ENCODE data around the gene SLC44A4. TPM values are rescaled to one million over a fixed set of nuclear protein-coding genes. Genes with fewer than 3 reads are reported as not detected.

Gene SLC44A4
- total RNA-seq, 1 experiment from 2014 or later = 3.8 TPM

DNA sequence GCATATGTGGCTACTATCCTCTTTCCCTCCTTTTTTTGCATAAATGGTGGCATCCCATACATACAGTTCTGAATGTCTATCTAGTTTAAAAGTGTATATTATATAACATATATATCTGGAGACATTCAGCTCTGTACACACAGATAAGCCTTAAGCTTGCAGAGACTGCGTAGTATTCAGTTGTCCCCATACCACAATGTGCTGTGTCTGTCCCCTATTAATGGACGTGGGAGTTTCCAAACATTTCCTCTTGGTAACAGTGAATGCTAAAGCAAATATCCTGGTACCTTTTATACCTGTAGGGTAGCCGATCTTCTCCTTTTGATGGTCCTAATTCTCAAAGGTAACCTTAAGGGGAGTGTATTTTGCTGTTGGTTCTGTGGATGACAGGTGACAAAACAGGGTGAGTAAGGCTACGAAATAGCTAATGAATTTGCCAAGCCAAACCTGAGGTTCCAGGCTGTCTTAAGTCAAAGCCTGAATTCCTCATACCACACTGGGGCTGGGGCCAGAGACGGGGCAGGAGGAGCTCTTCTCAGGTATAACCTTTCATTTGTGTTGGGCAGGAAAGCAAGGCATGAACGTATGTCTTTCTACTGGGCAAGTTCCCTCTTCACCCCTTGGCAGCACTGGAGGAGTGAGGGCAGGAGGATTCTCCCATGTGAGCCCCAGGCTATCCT is 41.0 kb upstream of the SLC44A4 start:
- no peaks in the 10 kb centered on the region for H3K79me1 ChIP-seq (ENCODE audit: insufficient read depth, low read depth, low read length, poor library complexity, severe bottlenecking)
- H3K9me3 Mint-ChIP-seq = no peaks in the 10 kb centered on the region
- no peak overlapping the region for H3K4me2 ChIP-seq (ENCODE audit: insufficient read depth, insufficient read length, low read length)
- no peak overlapping the region for H4K5ac ChIP-seq (ENCODE audit: insufficient read length, low read depth, low read length)
- H3K27ac ChIP-seq (ENCODE audit: insufficient read length, low read depth, low read length) = no peak overlapping the region
- no peak overlapping the region for H2BK12ac ChIP-seq (ENCODE audit: insufficient read length, low read depth, low read length)
- no peak overlapping the region for H4K8ac ChIP-seq (replicated peaks; ENCODE audit: insufficient read length, low read depth, low read length)
- no peak for DNase-seq
- no peak overlapping the region for H3T11ph ChIP-seq (ENCODE audit: low read length)
- no peak overlapping the region for H2BK120ac ChIP-seq (ENCODE audit: low read depth, low read length, poor library complexity, severe bottlenecking)
- no peak overlapping the region for H2BK20ac ChIP-seq (ENCODE audit: low read depth, low read length, poor library complexity, severe bottlenecking)
- no peak overlapping the region; the same call in 1 of the 2 replicates for H3K14ac ChIP-seq (ENCODE audit: insufficient read depth, low read length)
- H4K91ac ChIP-seq (ENCODE audit: insufficient read length, low read depth, low read length) = no peak overlapping the region
- H3K36me3 Mint-ChIP-seq (ENCODE audit: insufficient read depth in 1 of 3, low read depth in 3 of 3) = no peaks in the 10 kb centered on the region
- H3K4ac ChIP-seq (ENCODE audit: low read depth, low read length) = no peak overlapping the region
- no peak overlapping the region for H3K4me3 Mint-ChIP-seq
- TF ChIP-seq, protein P1, sequence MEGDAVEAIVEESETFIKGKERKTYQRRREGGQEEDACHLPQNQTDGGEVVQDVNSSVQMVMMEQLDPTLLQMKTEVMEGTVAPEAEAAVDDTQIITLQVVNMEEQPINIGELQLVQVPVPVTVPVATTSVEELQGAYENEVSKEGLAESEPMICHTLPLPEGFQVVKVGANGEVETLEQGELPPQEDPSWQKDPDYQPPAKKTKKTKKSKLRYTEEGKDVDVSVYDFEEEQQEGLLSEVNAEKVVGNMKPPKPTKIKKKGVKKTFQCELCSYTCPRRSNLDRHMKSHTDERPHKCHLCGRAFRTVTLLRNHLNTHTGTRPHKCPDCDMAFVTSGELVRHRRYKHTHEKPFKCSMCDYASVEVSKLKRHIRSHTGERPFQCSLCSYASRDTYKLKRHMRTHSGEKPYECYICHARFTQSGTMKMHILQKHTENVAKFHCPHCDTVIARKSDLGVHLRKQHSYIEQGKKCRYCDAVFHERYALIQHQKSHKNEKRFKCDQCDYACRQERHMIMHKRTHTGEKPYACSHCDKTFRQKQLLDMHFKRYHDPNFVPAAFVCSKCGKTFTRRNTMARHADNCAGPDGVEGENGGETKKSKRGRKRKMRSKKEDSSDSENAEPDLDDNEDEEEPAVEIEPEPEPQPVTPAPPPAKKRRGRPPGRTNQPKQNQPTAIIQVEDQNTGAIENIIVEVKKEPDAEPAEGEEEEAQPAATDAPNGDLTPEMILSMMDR (conservative IDR thresholded peaks at IDR 0.05) = no peak
- no peaks in the 10 kb centered on the region for H3K9me3 ChIP-seq (ENCODE audit: control insufficient read depth, low read depth, low read length)
- H2AFZ ChIP-seq (ENCODE audit: low read length) = no peak overlapping the region
- H3K27ac Mint-ChIP-seq = no peak overlapping the region
- no peaks in the 10 kb centered on the region for H3K27me3 ChIP-seq (ENCODE audit: insufficient read depth, low read length)
- no peak overlapping the region for H3K56ac ChIP-seq (ENCODE audit: insufficient read length, low read depth, low read length)
- no peaks in the 10 kb centered on the region for H3K23me2 ChIP-seq (ENCODE audit: insufficient read length, low read depth, low read length, poor library complexity, severe bottlenecking)
- no peak overlapping the region for H2BK5ac ChIP-seq (ENCODE audit: insufficient read length, low read length)
- H3K27me3 Mint-ChIP-seq (ENCODE audit: low read depth) = no peaks in the 10 kb centered on the region
- H3K9ac ChIP-seq (ENCODE audit: extremely low read depth, insufficient read length, low read length) = no peak overlapping the region
- no peak overlapping the region for H3K23ac ChIP-seq (ENCODE audit: insufficient read length, low read depth, low read length)
- no peak overlapping the region for H3K18ac ChIP-seq (ENCODE audit: insufficient read length, low read depth, low read length)
- no CpG with 5 or more reads among the region's 6 CpGs for WGBS (ENCODE audit: extremely low coverage, insufficient read length, low lambda C conversion rate)
- no peak overlapping the region for H2BK15ac ChIP-seq (ENCODE audit: low read depth, low read length)
- no peaks in the 10 kb centered on the region for H3K4me1 ChIP-seq (ENCODE audit: insufficient read depth, low read length)
- no peaks in the 10 kb centered on the region for H4K20me1 ChIP-seq (ENCODE audit: control insufficient read depth, insufficient read depth, insufficient read length)
- 0 out of 4 replicates have a peak, but pooled peaks cover 0 to 2% of the 10 kb centered on the region in 2 experiments for H3K4me1 Mint-ChIP-seq
- H2AK5ac ChIP-seq (ENCODE audit: insufficient read length, low read length) = no peak overlapping the region
- H3K79me2 ChIP-seq (ENCODE audit: insufficient read depth, low read length) = no peaks in the 10 kb centered on the region
